ENCODE data around the gene PCDH9. TPM values are rescaled to one million over a fixed set of nuclear protein-coding genes. Genes with fewer than 3 reads are reported as not detected.

The PCDH9 gene
- total RNA-seq, 6 donors from 2014 or later = 3.1 to 19.4 (median 7.8) TPM

DNA sequence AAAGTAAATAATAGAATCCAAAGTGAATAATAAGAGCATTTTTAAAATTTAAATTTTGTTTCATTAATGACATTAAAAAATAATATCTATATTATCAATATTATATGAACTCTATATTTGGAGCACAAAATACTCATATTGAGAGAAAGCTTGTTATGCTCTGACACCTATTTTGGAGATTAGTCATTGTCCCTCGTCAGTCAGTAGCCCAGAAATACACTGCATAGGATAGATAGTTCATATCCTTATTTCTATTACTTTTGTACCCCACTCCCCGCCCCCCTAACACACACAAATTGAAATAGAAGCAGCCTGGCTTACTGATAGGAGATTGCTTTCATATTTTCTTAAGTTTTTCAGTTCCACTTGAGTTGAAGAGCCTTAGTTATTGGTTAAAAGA is 652.8 kb downstream of the PCDH9 start:
- no peak for TF ChIP-seq EP300 (IDR thresholded peaks at IDR 0.05)
- no peak for TF ChIP-seq POLR2AphosphoS5 (IDR thresholded peaks at IDR 0.05)
- TF ChIP-seq, protein P1, sequence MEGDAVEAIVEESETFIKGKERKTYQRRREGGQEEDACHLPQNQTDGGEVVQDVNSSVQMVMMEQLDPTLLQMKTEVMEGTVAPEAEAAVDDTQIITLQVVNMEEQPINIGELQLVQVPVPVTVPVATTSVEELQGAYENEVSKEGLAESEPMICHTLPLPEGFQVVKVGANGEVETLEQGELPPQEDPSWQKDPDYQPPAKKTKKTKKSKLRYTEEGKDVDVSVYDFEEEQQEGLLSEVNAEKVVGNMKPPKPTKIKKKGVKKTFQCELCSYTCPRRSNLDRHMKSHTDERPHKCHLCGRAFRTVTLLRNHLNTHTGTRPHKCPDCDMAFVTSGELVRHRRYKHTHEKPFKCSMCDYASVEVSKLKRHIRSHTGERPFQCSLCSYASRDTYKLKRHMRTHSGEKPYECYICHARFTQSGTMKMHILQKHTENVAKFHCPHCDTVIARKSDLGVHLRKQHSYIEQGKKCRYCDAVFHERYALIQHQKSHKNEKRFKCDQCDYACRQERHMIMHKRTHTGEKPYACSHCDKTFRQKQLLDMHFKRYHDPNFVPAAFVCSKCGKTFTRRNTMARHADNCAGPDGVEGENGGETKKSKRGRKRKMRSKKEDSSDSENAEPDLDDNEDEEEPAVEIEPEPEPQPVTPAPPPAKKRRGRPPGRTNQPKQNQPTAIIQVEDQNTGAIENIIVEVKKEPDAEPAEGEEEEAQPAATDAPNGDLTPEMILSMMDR (IDR thresholded peaks at IDR 0.05) = no peak
- no peak for TF ChIP-seq POLR2A (IDR thresholded peaks at IDR 0.05)
- H3K27ac ChIP-seq = no peak overlapping the region
- ATAC-seq (ENCODE audit: low FRiP score in 2 of 2) (no peak), DNase-seq (no peak)
- no peaks in the 10 kb centered on the region for H3K36me3 ChIP-seq
- H3K27me3 ChIP-seq = no peaks in the 10 kb centered on the region
- no peaks in the 10 kb centered on the region for H3K4me1 ChIP-seq
- no peak overlapping the region for H3K4me3 ChIP-seq
- H3K9me3 ChIP-seq = no peaks in the 10 kb centered on the region
- 71 to 75% methylated on average over 2 of the region's 2 CpGs for WGBS, 2 donors

DNA sequence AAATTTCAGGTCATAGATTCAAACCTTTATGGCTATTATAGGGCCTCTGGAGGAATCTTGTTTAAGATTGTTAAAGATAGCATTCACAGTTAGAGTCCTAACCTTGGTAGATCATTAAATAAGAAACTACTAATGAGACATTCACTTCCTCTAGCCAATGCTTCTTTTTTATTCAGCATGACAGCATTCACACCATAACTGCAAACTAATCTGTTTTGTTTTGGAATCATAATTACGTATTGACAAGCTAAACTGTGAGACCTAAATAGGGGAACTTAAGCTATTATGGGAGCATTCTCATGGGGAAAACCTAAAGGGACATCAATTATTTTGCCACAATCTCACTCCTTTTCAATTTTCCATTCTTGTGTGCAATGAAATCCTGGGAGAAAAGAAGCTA is 653.8 kb downstream of the PCDH9 start:
- Histone ChIP-seq H3K27ac (no peak overlapping the region), H3K4me1 (no peaks in the 10 kb centered on the region), H3K4me3 (no peak overlapping the region), H3K9me3 (no peaks in the 10 kb centered on the region), H3K36me3 (no peaks in the 10 kb centered on the region), H3K27me3 (no peaks in the 10 kb centered on the region)
- ATAC-seq (ENCODE audit: low FRiP score in 2 of 2) = no peak
- DNase-seq = no peak
- TF ChIP-seq EP300 (IDR thresholded peaks at IDR 0.05) (no peak), POLR2AphosphoS5 (IDR thresholded peaks at IDR 0.05) (no peak), POLR2A (IDR thresholded peaks at IDR 0.05) (no peak)
- TF ChIP-seq, protein P1 (IDR thresholded peaks at IDR 0.05) = no peak
- WGBS, 2 donors = 87 to 93% methylated on average over 1 of the region's 1 CpG

DNA sequence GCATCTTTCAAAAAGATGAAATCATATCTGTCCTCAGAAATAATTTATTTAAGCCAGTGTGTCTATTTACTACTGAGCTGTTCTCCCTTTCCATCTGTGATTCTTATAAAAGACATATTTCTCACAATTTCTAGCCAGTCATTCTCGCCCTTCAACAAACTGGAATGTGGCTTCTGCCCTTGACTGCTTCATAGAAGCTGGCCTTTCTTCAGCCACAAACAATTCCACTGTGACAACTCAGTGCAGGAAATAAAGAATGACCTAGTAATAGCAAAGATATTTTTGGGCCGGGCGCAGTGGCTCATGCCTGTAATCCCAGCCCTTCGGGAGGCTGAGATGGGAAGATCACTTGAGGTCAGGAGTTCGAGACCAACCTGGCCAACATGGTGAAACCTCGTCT is 655.5 kb downstream of the PCDH9 start:
- no peaks in the 10 kb centered on the region for H3K9me3 ChIP-seq
- 82 to 84% methylated on average over 6 of the region's 6 CpGs for WGBS, 2 donors
- no peaks in the 10 kb centered on the region for H3K36me3 ChIP-seq
- ATAC-seq (ENCODE audit: low FRiP score in 2 of 2) (no peak), DNase-seq (no peak)
- H3K27me3 ChIP-seq = no peaks in the 10 kb centered on the region
- H3K27ac ChIP-seq = no peak overlapping the region
- no peaks in the 10 kb centered on the region for H3K4me1 ChIP-seq
- TF ChIP-seq, protein P1 (IDR thresholded peaks at IDR 0.05) = no peak
- no peak for TF ChIP-seq POLR2AphosphoS5 (IDR thresholded peaks at IDR 0.05)
- no peak overlapping the region for H3K4me3 ChIP-seq

DNA sequence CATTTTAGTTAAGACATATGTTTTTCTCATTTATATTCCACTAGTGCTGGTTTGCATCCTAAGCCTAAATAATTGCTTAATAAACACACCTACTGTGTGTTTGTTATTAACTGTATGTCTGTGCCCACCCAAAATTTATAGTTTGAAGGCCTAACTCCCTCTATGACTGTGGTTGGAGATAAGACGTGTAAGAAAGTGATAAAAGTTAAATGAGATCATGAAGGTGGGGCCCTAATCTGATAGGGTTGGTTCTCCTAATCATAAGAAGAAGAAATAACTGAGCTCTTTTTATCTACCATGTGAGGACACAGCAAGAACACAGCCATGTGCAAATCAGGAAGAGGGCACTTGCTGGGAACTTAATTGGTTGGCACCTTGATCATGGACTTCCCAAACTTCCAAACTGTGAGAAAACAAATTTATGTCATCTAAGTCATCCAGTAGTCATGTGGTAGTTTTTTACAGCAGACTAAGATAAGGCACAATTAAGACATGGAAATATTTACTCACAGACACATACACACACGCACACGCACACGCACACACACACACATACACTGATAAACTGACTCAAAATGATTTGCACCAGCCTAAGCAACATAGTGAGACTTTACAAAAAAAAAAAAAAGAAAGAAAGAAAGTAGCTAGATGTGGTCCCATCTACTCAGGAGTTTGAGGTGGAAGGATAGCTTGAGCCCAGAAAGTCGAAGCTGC is 662.1 kb downstream of the PCDH9 start:
- ATAC-seq (ENCODE audit: low FRiP score in 2 of 2) (no peak), DNase-seq (no peak)
- Histone ChIP-seq H3K4me3 (no peak overlapping the region), H3K9me3 (no peaks in the 10 kb centered on the region), H3K36me3 (no peaks in the 10 kb centered on the region), H3K27me3 (no peaks in the 10 kb centered on the region), H3K4me1 (no peaks in the 10 kb centered on the region), H3K27ac (no peak overlapping the region)
- WGBS, 2 donors = 96 to 98% methylated on average over 5 of the region's 5 CpGs
- TF ChIP-seq EP300 (IDR thresholded peaks at IDR 0.05) = no peak
- TF ChIP-seq POLR2AphosphoS5 (IDR thresholded peaks at IDR 0.05) = no peak
- TF ChIP-seq, protein P1 (IDR thresholded peaks at IDR 0.05) = no peak
- TF ChIP-seq POLR2A (IDR thresholded peaks at IDR 0.05) = no peak

DNA sequence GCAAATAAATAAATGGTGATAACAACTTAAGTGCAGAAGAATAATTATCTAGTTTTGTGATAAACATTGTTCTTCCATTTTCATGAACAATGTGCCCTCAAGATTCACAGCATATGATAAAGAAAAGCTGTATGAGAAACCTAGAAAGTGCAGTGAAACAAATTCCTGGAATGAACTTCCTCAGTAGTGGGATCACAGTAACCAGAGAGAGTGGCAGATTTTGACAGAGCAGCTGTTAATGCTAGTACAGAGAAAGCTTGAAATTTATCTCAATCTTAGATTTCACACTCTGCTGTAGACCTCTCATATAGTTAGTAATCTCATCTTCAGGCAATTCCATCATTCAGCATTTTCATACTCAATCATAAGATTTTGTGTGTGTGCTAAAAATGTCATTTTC is 664.9 kb downstream of the PCDH9 start:
- Histone ChIP-seq H3K4me3 (no peak overlapping the region), H3K4me1 (no peaks in the 10 kb centered on the region), H3K36me3 (no peaks in the 10 kb centered on the region), H3K27me3 (no peaks in the 10 kb centered on the region), H3K9me3 (no peaks in the 10 kb centered on the region), H3K27ac (no peak overlapping the region)
- ATAC-seq (ENCODE audit: low FRiP score in 2 of 2) = no peak
- DNase-seq = no peak
- TF ChIP-seq POLR2A (IDR thresholded peaks at IDR 0.05) (no peak), POLR2AphosphoS5 (IDR thresholded peaks at IDR 0.05) (no peak), EP300 (IDR thresholded peaks at IDR 0.05) (no peak)
- TF ChIP-seq, protein P1 (IDR thresholded peaks at IDR 0.05) = no peak

All from upper lobe of left lung (tissue), 6 donors.